Loucy (cell line): ENCODE data around the gene ALKBH7.

Experiments used
- H2AFZ ChIP-seq: fragments of 200-600 bp; sonication (generic); 2 replicates; pipeline ENCODE4 v1.6.0; 2016; ENCODE audit warnings: antibody characterized with exemption, mild to moderate bottlenecking, low read length, moderate library complexity
- H3F3A ChIP-seq: fragments of 200-600 bp; 2 replicates; pipeline ENCODE4 v1.6.0; 2016; ENCODE audit warnings: antibody characterized with exemption, low read depth, mild to moderate bottlenecking
- H3K27me3 ChIP-seq: fragments of 200-600 bp; sonication (generic); 2 replicates; pipeline ENCODE4 v1.6.1; 2014; ENCODE audit warnings: low read length, mild to moderate bottlenecking; ENCODE audit not compliant: insufficient read depth, poor library complexity, severe bottlenecking
- H3K36me3 ChIP-seq: fragments of 200-600 bp; sonication (generic); 2 replicates; pipeline ENCODE4 v1.6.1; 2016; ENCODE audit warnings: low read length; ENCODE audit not compliant: insufficient read depth
- H3K4me1 ChIP-seq: fragments of 200-600 bp; sonication (generic); 2 replicates; pipeline ENCODE4 v1.5.1; 2014; ENCODE audit warnings: low read length, mild to moderate bottlenecking; ENCODE audit not compliant: insufficient read depth, poor library complexity, severe bottlenecking
- H3K4me2 ChIP-seq: fragments of 200-600 bp; sonication (generic); 2 replicates; pipeline ENCODE4 v1.6.0; 2014; ENCODE audit warnings: antibody characterized with exemption, low read length, low read depth, mild to moderate bottlenecking; ENCODE audit not compliant: poor library complexity, severe bottlenecking
- H3K4me3 ChIP-seq: fragments of 200-600 bp; sonication (generic); 2 replicates; pipeline ENCODE4 v1.5.1; 2014; ENCODE audit warnings: low read length, mild to moderate bottlenecking, mixed read lengths; ENCODE audit not compliant: poor library complexity, severe bottlenecking
- H3K79me2 ChIP-seq: fragments of 200-600 bp; sonication (generic); 2 replicates; pipeline ENCODE4 v1.6.1; 2014; ENCODE audit warnings: low read length; ENCODE audit not compliant: insufficient read depth
- H3K9ac ChIP-seq: fragments of 200-600 bp; sonication (generic); 2 replicates; pipeline ENCODE4 v1.6.0; 2014; ENCODE audit warnings: mild to moderate bottlenecking, low read depth, low read length, moderate library complexity; ENCODE audit not compliant: poor library complexity, severe bottlenecking
- H3K9me2 ChIP-seq: fragments of 200-600 bp; sonication (generic); replicated peaks from 2 replicates; pipeline ENCODE4 v1.6.1; 2016; ENCODE audit warnings: low read depth, low read length, mixed read lengths
- H3K9me3 ChIP-seq: fragments of 200-600 bp; sonication (generic); 2 replicates; pipeline ENCODE4 v1.6.1; 2014; ENCODE audit warnings: mild to moderate bottlenecking, antibody characterized with exemption, low read length, low read depth; ENCODE audit not compliant: insufficient read depth
- H4K20me1 ChIP-seq: fragments of 200-600 bp; sonication (generic); 2 replicates; pipeline ENCODE4 v1.6.0; 2014; ENCODE audit warnings: antibody characterized with exemption, low read length, mild to moderate bottlenecking; ENCODE audit not compliant: insufficient read depth, poor library complexity, severe bottlenecking
- CTCF ChIP-seq: fragments of 200-600 bp; sonication (generic); conservative IDR thresholded peaks from 2 replicates; pipeline ENCODE4 v1.5.1; 2014; ENCODE audit warnings: mild to moderate bottlenecking, antibody characterized with exemption, low read length
- EZH2phosphoT487 ChIP-seq: fragments of 200-600 bp; IDR thresholded peaks from 2 replicates; pipeline ENCODE4 v1.6.1; 2018; ENCODE audit warnings: antibody characterized with exemption, mild to moderate bottlenecking, moderate library complexity, borderline replicate concordance

The ALKBH7 gene

GRCh38 chr19:6392221-6393073 lies 19.9 kb downstream of the ALKBH7 start:
- H3K36me3 ChIP-seq: peaks cover 11% of the 10 kb centered on the region; the same call in 1 of the 2 replicates
- no peaks in the 10 kb centered on the region for H3F3A ChIP-seq
- no peaks in the 10 kb centered on the region for H3K9me3 ChIP-seq
- H3K4me1 ChIP-seq: peaks cover 13% of the 10 kb centered on the region
- H3K4me2 ChIP-seq: peak overlapping the region; percentile 99
- no peaks in the 10 kb centered on the region for H3K27me3 ChIP-seq
- H3K9me2 ChIP-seq: no peaks in the 10 kb centered on the region
- H3K79me2 ChIP-seq: peaks cover 30% of the 10 kb centered on the region
- peak overlapping the region; percentile 93 for H3K9ac ChIP-seq
- peak overlapping the region; percentile 97 for H2AFZ ChIP-seq
- peak overlapping the region; percentile 81 for H3K4me3 ChIP-seq
- no peaks in the 10 kb centered on the region for H4K20me1 ChIP-seq
- no peak for TF ChIP-seq EZH2phosphoT487
- no peak for TF ChIP-seq CTCF

DNA sequence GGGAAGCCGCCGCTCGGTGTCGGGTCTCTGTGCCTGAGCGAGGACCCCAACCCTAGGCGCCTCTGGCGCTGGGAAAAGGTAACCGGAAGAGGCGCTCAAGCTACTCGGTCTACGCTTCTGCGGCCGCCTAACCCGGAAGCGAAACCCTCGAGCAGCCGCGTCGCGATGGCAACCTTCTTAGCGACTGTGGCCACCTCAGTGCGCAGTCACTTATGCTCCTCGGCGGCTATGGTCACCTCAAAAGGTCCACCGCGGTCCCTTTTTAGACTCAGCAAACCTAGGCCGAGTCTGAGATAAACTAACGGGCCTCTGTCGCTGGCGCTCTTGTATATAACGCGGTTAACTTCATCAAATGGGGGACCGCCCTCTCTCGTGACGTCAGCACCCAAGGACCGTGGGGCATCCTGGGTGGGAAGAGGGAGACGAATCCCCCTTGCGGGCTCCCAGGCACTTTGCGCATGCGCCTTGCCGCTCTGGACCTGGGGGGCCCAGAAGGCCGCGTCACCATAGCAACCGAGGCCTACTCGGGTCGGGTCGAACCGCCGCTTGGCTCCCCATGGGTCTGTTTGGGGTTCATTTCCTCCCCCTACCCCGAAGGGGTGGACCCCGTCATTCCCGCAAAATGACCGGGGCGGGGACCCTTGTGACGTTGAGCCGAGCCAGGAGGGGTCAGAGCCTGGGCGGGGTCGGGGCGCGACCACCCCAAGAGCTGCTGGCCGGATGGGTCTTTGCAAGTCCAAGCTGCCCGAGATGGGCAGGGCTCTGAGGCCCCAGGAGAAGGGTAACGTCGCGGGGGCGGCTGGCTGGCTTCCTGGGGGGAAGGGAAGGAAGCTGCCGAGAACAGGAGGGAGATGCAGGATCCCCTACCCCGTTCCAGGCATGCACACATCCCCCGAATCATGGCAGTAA lies 20.7 kb downstream of the ALKBH7 start, which contains the start of gene GTF2F1:
Gene GTF2F1, minus strand, starts transcription at position 91 of the 909 bp plus-strand sequence. CDS start 169 bp downstream, outside the sequence.
- Histone ChIP-seq H3K27me3 (no peaks in the 10 kb centered on the region), H2AFZ (peak within 1 kb of the TSS; percentile 97), H3K9me3 (no peaks in the 10 kb centered on the region), H3F3A (no peaks in the 10 kb centered on the region), H3K4me3 (peak within 1 kb of the TSS; percentile 81), H3K4me2 (peak within 1 kb of the TSS; percentile 99), H3K9me2 (no peaks in the 10 kb centered on the region), H3K9ac (peak within 1 kb of the TSS; percentile 93), H4K20me1 (no peaks in the 10 kb centered on the region), H3K4me1 (peaks cover 13% of the 10 kb centered on the region), H3K79me2 (peaks cover 28% of the 10 kb centered on the region), H3K36me3 (peaks cover 4% of the 10 kb centered on the region; the same call in 1 of the 2 replicates)
- TF ChIP-seq EZH2phosphoT487: no peak
- TF ChIP-seq CTCF: 0 out of 2 replicates have a peak, but pooled peaks have one; percentile 19

DNA sequence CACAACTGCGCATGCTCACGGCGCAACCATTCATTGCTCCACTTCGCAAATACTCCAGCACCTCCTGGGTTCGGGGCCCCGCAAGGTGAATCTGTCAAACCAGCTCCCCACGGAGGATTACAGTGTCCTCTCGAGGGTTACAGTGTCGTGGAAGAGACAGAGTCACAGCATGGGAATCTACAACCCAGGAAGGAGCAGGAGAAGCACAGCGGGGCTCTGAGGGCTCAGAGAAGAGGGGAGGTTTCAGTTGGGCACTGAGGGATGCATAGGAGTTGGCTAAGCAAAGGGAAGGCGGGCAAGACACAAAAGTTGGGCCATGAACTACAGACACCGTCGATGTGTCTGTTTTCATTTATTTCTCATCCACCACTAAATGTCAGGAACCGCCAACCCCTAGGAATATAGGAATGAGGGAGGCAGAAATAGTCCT lies 21.4 kb downstream of the ALKBH7 start:
- H3K4me1 ChIP-seq: peaks cover 13% of the 10 kb centered on the region
- TF ChIP-seq EZH2phosphoT487 (no peak), CTCF (no peak)

More for the DNA sequence above, 21.4 kb downstream of the ALKBH7 start:
- no peaks in the 10 kb centered on the region for H3K9me2 ChIP-seq
- no peaks in the 10 kb centered on the region for H3K9me3 ChIP-seq
- peak overlapping the region; percentile 81 for H3K4me3 ChIP-seq
- no peaks in the 10 kb centered on the region for H4K20me1 ChIP-seq
- H3K79me2 ChIP-seq: peaks cover 28% of the 10 kb centered on the region
- H2AFZ ChIP-seq: peak overlapping the region; percentile 97
- peak overlapping the region; percentile 99 for H3K4me2 ChIP-seq
- H3F3A ChIP-seq: no peaks in the 10 kb centered on the region
- H3K9ac ChIP-seq: peak overlapping the region; percentile 93
- H3K27me3 ChIP-seq: no peaks in the 10 kb centered on the region
- no peaks in the 10 kb centered on the region for H3K36me3 ChIP-seq
